H1 (cell line): ENCODE measurements around the gene BCL2L1. TPM values are rescaled to one million over a fixed set of nuclear protein-coding genes. Genes with fewer than 3 reads are reported as not detected.

Experiments used
- CTCF ChIA-PET: fragments of 300-600 bp; sonication (Branson Sonifier 250); formaldehyde crosslinking; loops from one replicate; lab custom pipeline; 2021; ENCODE audit not compliant: partially characterized antibody; lab: Charles Lee
- POLR2A ChIA-PET: fragments of 300-600 bp; sonication (Branson Sonifier 250); formaldehyde crosslinking; loops from one replicate; lab custom pipeline; 2021; ENCODE audit warnings: inconsistent platforms; ENCODE audit not compliant: partially characterized antibody; lab: Charles Lee
- DNase-seq, 2 experiments: peaks; one replicate each; pipeline versions ENCODE4 v3.0.0 to v3.0.0-alpha.2; 2010 to 2022; ENCODE audit warnings: low spot score in 2 of 2, low read depth in 1 of 2, mixed read lengths in 1 of 2
- FAIRE-seq: peaks from 2 replicates; lab custom pipeline; 2011; peaks lifted over from hg19 to GRCh38; lab: Jason Lieb, UNC
- H2AFZ ChIP-seq: 2 replicates; pipeline ENCODE4 v1.8.1; 2012; ENCODE audit warnings: low read length, inconsistent platforms
- H2AK5ac ChIP-seq: 2 replicates; pipeline ENCODE4 v1.6.1; 2013; ENCODE audit warnings: low read depth, low read length
- H2BK120ac ChIP-seq: replicated peaks from 2 replicates; pipeline ENCODE3; 2013; ENCODE audit warnings: low read depth, low read length, inconsistent platforms
- H2BK12ac ChIP-seq: 2 replicates; pipeline ENCODE4 v1.6.1; 2013; ENCODE audit warnings: low read depth, low read length
- H2BK15ac ChIP-seq: 2 replicates; pipeline ENCODE4 v1.6.1; 2013; ENCODE audit warnings: low read length
- H2BK20ac ChIP-seq: 2 replicates; pipeline ENCODE4 v1.6.1; 2013; ENCODE audit warnings: low read length
- H2BK5ac ChIP-seq: 2 replicates; pipeline ENCODE4 v1.6.1; 2013; ENCODE audit warnings: low read depth, low read length
- H3K14ac ChIP-seq: 2 replicates; pipeline ENCODE4 v1.6.1; 2013; ENCODE audit warnings: inconsistent platforms; ENCODE audit not compliant: insufficient read length
- H3K18ac ChIP-seq: 2 replicates; pipeline ENCODE4 v1.6.1; 2013; ENCODE audit warnings: low read length; ENCODE audit errors: extremely low read depth
- H3K23ac ChIP-seq: 2 replicates; pipeline ENCODE4 v1.6.1; 2013; ENCODE audit warnings: inconsistent platforms; ENCODE audit not compliant: insufficient read length
- H3K23me2 ChIP-seq: 2 replicates; pipeline ENCODE4 v1.6.1; 2013; ENCODE audit warnings: low read depth, low read length
- H3K27ac ChIP-seq: 2 replicates; pipeline ENCODE4 v1.6.1; 2011; ENCODE audit warnings: low read depth, low read length, inconsistent platforms
- H3K27me3 ChIP-seq, 4 experiments: replicated peaks in 1 of 4; 1 replicate in 1 of 4; 2 replicates in 3 of 4; pipeline versions ENCODE4 v1.6.1 to v1.8.1; 2011 to 2013; ENCODE audit warnings: low read length in 3 of 4, mild to moderate bottlenecking in 3 of 4, inconsistent platforms in 2 of 4, mixed read lengths in 2 of 4, moderate library complexity in 1 of 4; ENCODE audit not compliant: control insufficient read depth in 3 of 4, insufficient read depth in 3 of 4; ENCODE audit errors: extremely low read depth in 1 of 4
- H3K36me3 ChIP-seq, 4 experiments: 2 replicates each; pipeline versions ENCODE4 v1.6.1 to v1.8.1; 2011 to 2013; ENCODE audit warnings: mild to moderate bottlenecking in 4 of 4, low read length in 3 of 4, moderate library complexity in 2 of 4, control low read depth in 1 of 4, inconsistent platforms in 1 of 4; ENCODE audit not compliant: insufficient read depth in 4 of 4, control insufficient read depth in 2 of 4
- H3K4ac ChIP-seq: replicated peaks from 2 replicates; pipeline ENCODE3; 2013; ENCODE audit warnings: low read length, low read depth, mixed read lengths, inconsistent platforms; ENCODE audit not compliant: insufficient read length
- H3K4me1 ChIP-seq, 4 experiments: replicated peaks in 1 of 4; 1 replicate in 1 of 4; 2 replicates in 3 of 4; pipeline versions ENCODE4 v1.6.1 to v1.8.1; 2011 to 2013; ENCODE audit warnings: low read length in 3 of 4, inconsistent platforms in 2 of 4, mixed read lengths in 1 of 4; ENCODE audit not compliant: insufficient read depth in 4 of 4, control insufficient read depth in 3 of 4
- H3K4me2 ChIP-seq, 2 experiments: 2 replicates each; pipeline versions ENCODE4 v1.6.1 to v1.8.1; 2011 to 2013; ENCODE audit warnings: low read depth in 2 of 2, low read length in 2 of 2, control low read depth in 1 of 2, inconsistent platforms in 1 of 2, mild to moderate bottlenecking in 1 of 2; ENCODE audit not compliant: insufficient read depth in 1 of 2
- H3K4me3 ChIP-seq, 4 experiments: fragments of 200-600, 300-600 bp in 1 of 4; sonication (generic), shearing (Covaris generic), sonication (Bioruptor Twin) in 1 of 4; 2 replicates each; pipeline versions ENCODE4 v1.5.1 to v1.8.1; 2011 to 2016; ENCODE audit warnings: low read length in 4 of 4, low read depth in 3 of 4, control low read depth in 2 of 4, inconsistent platforms in 2 of 4, mild to moderate bottlenecking in 2 of 4, mixed read lengths in 1 of 4, moderate library complexity in 1 of 4; ENCODE audit not compliant: insufficient read depth in 2 of 4; ENCODE audit errors: extremely low read depth in 1 of 4
- H3K56ac ChIP-seq: replicated peaks from 2 replicates; pipeline ENCODE3; 2013; ENCODE audit warnings: low read depth, mild to moderate bottlenecking, mixed read lengths, low read length, inconsistent platforms; ENCODE audit not compliant: insufficient read length
- H3K79me1 ChIP-seq: 2 replicates; pipeline ENCODE4 v1.6.1; 2013; ENCODE audit warnings: low read depth, low read length, control low read depth
- H3K79me2 ChIP-seq, 2 experiments: 2 replicates each; pipeline versions ENCODE4 v1.6.1 to v1.8.1; 2012 to 2013; ENCODE audit warnings: low read length in 2 of 2, mild to moderate bottlenecking in 2 of 2, inconsistent platforms in 1 of 2; ENCODE audit not compliant: insufficient read depth in 2 of 2, control insufficient read depth in 1 of 2
- H3K9ac ChIP-seq, 4 experiments: replicated peaks in 1 of 4; 1 replicate in 1 of 4; 2 replicates in 3 of 4; pipeline versions ENCODE4 v1.6.1 to v1.8.1; 2011 to 2013; ENCODE audit warnings: low read depth in 3 of 4, low read length in 3 of 4, control low read depth in 2 of 4, mild to moderate bottlenecking in 2 of 4, moderate library complexity in 2 of 4, inconsistent platforms in 1 of 4; ENCODE audit errors: extremely low read depth in 1 of 4
- H3K9me3 ChIP-seq, 2 experiments: 2 replicates each; pipeline versions ENCODE4 v1.6.1 to v1.8.1; 2012 to 2013; ENCODE audit warnings: mild to moderate bottlenecking in 2 of 2, moderate library complexity in 2 of 2, control low read depth in 1 of 2, inconsistent platforms in 1 of 2, low read depth in 1 of 2, low read length in 1 of 2, mixed read lengths in 1 of 2; ENCODE audit not compliant: insufficient read depth in 2 of 2
- H4K20me1 ChIP-seq, 2 experiments: replicated peaks in 1 of 2; 2 replicates each; pipeline versions ENCODE3 to v1.8.1; 2011 to 2013; ENCODE audit warnings: inconsistent platforms in 2 of 2, low read length in 2 of 2, mild to moderate bottlenecking in 1 of 2; ENCODE audit not compliant: insufficient read depth in 2 of 2, control insufficient read depth in 1 of 2
- H4K5ac ChIP-seq: 2 replicates; pipeline ENCODE4 v1.6.1; 2013; ENCODE audit warnings: low read length, low read depth, mixed read lengths, inconsistent platforms; ENCODE audit not compliant: insufficient read length
- H4K8ac ChIP-seq: 2 replicates; pipeline ENCODE4 v1.8.0; 2013; ENCODE audit warnings: mild to moderate bottlenecking, moderate library complexity, low read length, inconsistent platforms; ENCODE audit not compliant: insufficient read depth; ENCODE audit errors: extremely low read depth
- H4K91ac ChIP-seq: replicated peaks from 2 replicates; pipeline ENCODE3; 2013; ENCODE audit warnings: low read length, mixed read lengths, inconsistent platforms; ENCODE audit not compliant: insufficient read length
- ASH2L ChIP-seq: fragments of 200-600, 300-600 bp; sonication (generic); IDR thresholded peaks from one replicate; pipeline ENCODE4 v1.7.1; 2017; ENCODE audit warnings: low read length
- EZH2 ChIP-seq: fragments of 200-600 bp; sonication (generic); IDR thresholded peaks from 2 replicates; pipeline ENCODE4 v1.7.1; 2012; ENCODE audit warnings: low read depth, mild to moderate bottlenecking, moderate library complexity, low read length, inconsistent platforms; ENCODE audit not compliant: severe bottlenecking
- FOSL1 ChIP-seq: IDR thresholded peaks from 2 replicates; pipeline ENCODE4 v1.6.1; 2011; ENCODE audit warnings: mild to moderate bottlenecking, low read depth, low read length, moderate library complexity; ENCODE audit not compliant: insufficient read depth
- MAFK ChIP-seq: IDR thresholded peaks from 2 replicates; pipeline ENCODE4 v1.6.1; 2012; ENCODE audit warnings: low read depth, mild to moderate bottlenecking, improper control_type of control experiment, low read length
- NRF1 ChIP-seq: IDR thresholded peaks from 2 replicates; pipeline ENCODE4 v1.6.1; 2011; ENCODE audit warnings: mild to moderate bottlenecking, low read depth, low read length, improper control_type of control experiment
- SIRT6 ChIP-seq: IDR thresholded peaks from one replicate; pipeline ENCODE4 v1.7.1; 2012; ENCODE audit warnings: low read length, inconsistent platforms
- SP1 ChIP-seq: IDR thresholded peaks from 2 replicates; pipeline ENCODE4 v1.6.1; 2011; ENCODE audit warnings: low read depth, low read length
- WGBS, 2 experiments: shearing (Covaris generic) in 1 of 2; methylation state at CpG; one replicate each; pipeline versions ENCODE4 v1.1.6 to v1.1.7; 2013 to 2015; ENCODE audit warnings: low lambda C conversion rate in 2 of 2, mixed read lengths in 2 of 2, inconsistent platforms in 1 of 2, low coverage in 1 of 2, missing lambda C conversion rate in 1 of 2; ENCODE audit not compliant: insufficient replicate concordance in 2 of 2, insufficient coverage in 1 of 2, insufficient read length in 1 of 2; ENCODE audit errors: extremely low coverage in 1 of 2, missing lambda C conversion rate in 1 of 2; 5-methylcytosine and 5-hydroxymethylcytosine counted together
- polyA plus RNA-seq, 7 experiments: library from polyadenylated mRNA; depleted of rRNA in 3 of 7; stranded (reverse) in 5 of 7; unstranded in 2 of 7; fragments of >200 nt in 5 of 7; fragments of 200-250 nt in 2 of 7; gene quantifications; 1 replicate in 5 of 7; 2 replicates in 1 of 7; 4 replicates in 1 of 7; pipeline versions ENCODE4 v1.2.1 to v1.2.3, GENCODE V29; 2011 to 2013; ENCODE audit warnings: missing spikeins in 2 of 7, mixed read lengths in 2 of 7
- total RNA-seq: library from RNA; stranded (reverse); fragmentation: NEBNext Ultra II Directional; extraction: Animal tissue kit (Norgen Biotek cat#: 25700); gene quantifications from 2 replicates; pipeline ENCODE4 v1.2.1, GENCODE V29; 2021
- TF ChIP-seq, protein P1 (sequence below): IDR thresholded peaks from 2 replicates; pipeline ENCODE4 v1.6.1; 2012; ENCODE audit warnings: low read length, inconsistent platforms

The BCL2L1 gene
- total and polyA plus RNA-seq, 2 of the 8 experiments (the other 6 are each of a cell fraction or from before 2014, with no cell fraction given), result 64.9 to 66.1 TPM

DNA sequence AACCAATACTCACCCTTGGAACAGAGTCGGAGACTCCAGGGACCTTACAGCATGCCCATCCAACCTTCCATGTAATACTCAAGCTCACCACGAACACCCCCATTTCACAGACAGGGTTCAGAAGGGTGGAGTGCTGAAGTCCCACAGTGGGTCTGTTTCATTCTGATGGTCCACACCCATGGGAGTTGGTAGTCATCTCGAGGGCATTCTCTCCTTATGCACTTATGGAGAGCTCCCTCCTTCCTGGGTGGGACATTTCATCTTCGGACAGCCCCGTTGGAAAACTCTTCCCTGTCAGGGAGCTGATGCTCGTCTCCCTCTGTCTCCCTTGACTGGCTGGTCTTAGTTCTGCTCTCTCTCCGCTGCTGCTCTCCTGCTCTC is 46.1 kb downstream of the BCL2L1 start:
- H4K20me1 ChIP-seq, result no peaks in the 10 kb centered on the region
- H3K79me1 ChIP-seq, result peaks cover 5% of the 10 kb centered on the region; the same call in 1 of the 2 replicates
- H3K18ac ChIP-seq, result no peak overlapping the region
- no peak overlapping the region for H4K91ac ChIP-seq
- ChIA-PET CTCF (interaction anchor here (0.7 to 9.3 kb wide), 7 partner anchors 12 to 116 kb away, joined by 3 to 52 read pairs (median 5); partner anchors contain the start of gene BCL2L1), POLR2A (interaction anchor here (1.2 to 2.3 kb wide), 4 partner anchors 8 to 20 kb away, joined by 3 to 7 read pairs (median 6); no protein-coding TSS in a partner anchor)
- H3K23ac ChIP-seq, result no peak overlapping the region
- H3K36me3 ChIP-seq, result peaks cover 0 to 2% (median 0%) of the 10 kb centered on the region in 4 experiments; a peak in 3 of 8 replicates
- peaks cover 3 to 7% (median 6%) of the 10 kb centered on the region in 4 experiments; a peak in 6 of 7 replicates for H3K4me1 ChIP-seq
- H2BK5ac ChIP-seq, result no peak overlapping the region
- no peak overlapping the region for H4K8ac ChIP-seq
- no peak overlapping the region for H4K5ac ChIP-seq
- DNase-seq, result no peak
- H2BK12ac ChIP-seq, result no peak overlapping the region
- H3K9ac ChIP-seq, result no peak overlapping the region
- no peak overlapping the region for H2AFZ ChIP-seq
- H2AK5ac ChIP-seq, result no peak overlapping the region
- TF ChIP-seq NRF1 (no peak), FOSL1 (no peak), SP1 (no peak), EZH2 (no peak), MAFK (no peak), SIRT6 (no peak), ASH2L (no peak)
- TF ChIP-seq, protein P1, sequence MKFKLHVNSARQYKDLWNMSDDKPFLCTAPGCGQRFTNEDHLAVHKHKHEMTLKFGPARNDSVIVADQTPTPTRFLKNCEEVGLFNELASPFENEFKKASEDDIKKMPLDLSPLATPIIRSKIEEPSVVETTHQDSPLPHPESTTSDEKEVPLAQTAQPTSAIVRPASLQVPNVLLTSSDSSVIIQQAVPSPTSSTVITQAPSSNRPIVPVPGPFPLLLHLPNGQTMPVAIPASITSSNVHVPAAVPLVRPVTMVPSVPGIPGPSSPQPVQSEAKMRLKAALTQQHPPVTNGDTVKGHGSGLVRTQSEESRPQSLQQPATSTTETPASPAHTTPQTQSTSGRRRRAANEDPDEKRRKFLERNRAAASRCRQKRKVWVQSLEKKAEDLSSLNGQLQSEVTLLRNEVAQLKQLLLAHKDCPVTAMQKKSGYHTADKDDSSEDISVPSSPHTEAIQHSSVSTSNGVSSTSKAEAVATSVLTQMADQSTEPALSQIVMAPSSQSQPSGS, result no peak
- no peaks in the 10 kb centered on the region for H3K23me2 ChIP-seq
- no peak overlapping the region for H3K4me2 ChIP-seq
- no peaks in the 10 kb centered on the region for H3K27me3 ChIP-seq
- no peak overlapping the region for H3K4ac ChIP-seq
- FAIRE-seq, result no peak
- H3K4me3 ChIP-seq, result no peak overlapping the region
- no peak overlapping the region for H3K27ac ChIP-seq
- no peak overlapping the region for H3K14ac ChIP-seq
- no peak overlapping the region for H2BK120ac ChIP-seq
- WGBS, 2 experiments, result 94% methylated on average over 7 of the region's 7 CpGs; no CpG with 5 or more reads in 1 of the 2 experiments
- H3K79me2 ChIP-seq, result peaks cover 0 to 2% of the 10 kb centered on the region in 2 experiments; a peak in 1 of 4 replicates
- no peaks in the 10 kb centered on the region for H3K9me3 ChIP-seq
- no peak overlapping the region for H2BK20ac ChIP-seq
- no peak overlapping the region; the same call in 1 of the 2 replicates for H2BK15ac ChIP-seq
- H3K56ac ChIP-seq, result no peak overlapping the region
